GM18951 (cell line): ENCODE data around the gene DUSP16.

ENCODE experiments used
- POLR2A ChIP-seq: IDR thresholded peaks from 4 replicates; pipeline ENCODE4 v1.6.1; 2011; ENCODE audit warnings: mild to moderate bottlenecking; ENCODE audit not compliant: insufficient read length, insufficient read depth; ENCODE audit errors: extremely low read depth
- in situ Hi-C: fragments of 300-500 bp; cut with MboI; formaldehyde crosslinking; loops from one replicate; pipeline ENCODE4 v1.12.0; 2022; ENCODE audit warnings: low sequenced_read_pairs, mixed read lengths, inconsistent platforms; ENCODE audit not compliant: unreplicated experiment

The DUSP16 gene

DNA sequence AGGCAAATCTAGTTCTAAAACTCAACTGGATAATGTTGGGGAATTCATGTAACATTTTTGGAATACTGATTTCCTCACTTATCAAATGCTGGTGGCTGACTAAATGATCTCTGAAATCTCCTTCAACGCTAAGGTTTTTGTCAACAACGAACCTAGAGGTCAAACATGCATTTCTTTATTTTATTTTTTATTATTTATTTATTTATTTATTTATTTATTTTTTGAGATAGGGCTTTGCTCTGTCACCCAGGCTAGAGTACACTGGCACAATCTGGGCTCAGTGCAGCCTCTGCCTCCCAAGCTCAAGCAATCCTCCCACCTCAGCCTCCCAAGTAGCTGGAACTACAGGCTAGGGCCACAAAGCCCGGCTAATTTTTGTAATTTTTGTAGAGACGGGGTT lies 64.5 kb downstream of the DUSP16 start:
- in situ Hi-C loops: loop anchor here (10.0 kb wide), 1 partner anchor 207 kb away; no protein-coding TSS in a partner anchor
- TF ChIP-seq POLR2A: no peak

DNA sequence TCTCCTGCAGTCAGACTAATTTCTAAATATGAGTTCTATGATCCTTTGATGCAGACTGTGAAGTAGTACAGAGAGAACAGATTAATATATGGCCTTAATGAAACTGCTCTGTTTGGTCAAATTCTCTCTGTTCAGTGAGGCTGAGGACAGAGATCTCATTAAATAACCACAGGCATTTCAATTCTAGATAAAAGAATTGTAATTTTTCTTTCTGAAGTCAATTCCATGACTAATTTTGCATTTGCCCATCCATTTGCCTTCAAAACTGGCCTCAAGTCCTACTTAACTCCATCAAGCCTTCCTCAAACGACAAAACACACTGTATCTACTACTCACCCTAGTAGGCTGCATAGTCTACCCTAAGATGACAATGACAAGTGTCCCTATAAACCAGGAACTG lies 67.1 kb downstream of the DUSP16 start:
- no peak for TF ChIP-seq POLR2A
- in situ Hi-C loops: loop anchor here (10.0 kb wide), 1 partner anchor 209 kb away; no protein-coding TSS in a partner anchor

DNA sequence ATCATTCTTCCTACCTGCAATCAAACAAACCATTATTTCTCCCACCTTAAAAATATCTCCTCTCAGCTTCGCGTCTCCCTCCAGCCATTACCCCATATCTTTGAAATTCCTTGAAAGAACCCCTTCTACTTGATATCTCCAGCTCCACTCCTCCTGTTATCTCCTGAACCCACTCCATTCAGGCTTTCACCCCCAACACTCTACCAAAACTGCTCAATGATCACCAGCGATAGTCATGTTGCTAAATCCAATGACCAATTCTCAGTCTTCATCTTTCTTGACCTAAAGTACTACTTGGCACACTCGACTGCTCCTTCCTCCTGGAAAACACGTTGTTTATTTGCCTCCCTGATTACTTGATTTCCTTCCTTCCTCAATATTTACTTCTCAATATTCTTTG lies 70.1 kb downstream of the DUSP16 start:
- in situ Hi-C loops: loop anchor here (10.0 kb wide), 1 partner anchor 212 kb away; no protein-coding TSS in a partner anchor
- TF ChIP-seq POLR2A: no peak

DNA sequence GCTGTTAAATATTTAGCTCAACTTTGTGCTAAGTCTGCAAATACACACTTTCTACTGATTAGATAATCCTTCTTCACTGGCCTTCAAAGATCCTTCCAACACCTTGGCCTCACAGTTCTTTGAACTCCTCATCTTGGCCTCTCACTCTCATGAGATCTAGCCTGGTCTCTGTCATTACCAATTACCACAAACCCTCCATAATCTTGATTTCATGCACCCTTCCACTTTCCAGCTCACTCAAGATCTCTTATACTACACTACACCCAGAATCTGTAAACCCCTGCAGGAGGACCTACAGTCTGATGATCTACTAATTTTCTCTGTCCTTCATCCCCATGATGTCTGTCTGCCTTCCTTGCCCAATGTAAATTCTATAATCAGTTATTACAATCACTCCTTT lies 71.1 kb downstream of the DUSP16 start:
- no peak for TF ChIP-seq POLR2A
- in situ Hi-C loops: loop anchor here (10.0 kb wide), 1 partner anchor 213 kb away; no protein-coding TSS in a partner anchor

DNA sequence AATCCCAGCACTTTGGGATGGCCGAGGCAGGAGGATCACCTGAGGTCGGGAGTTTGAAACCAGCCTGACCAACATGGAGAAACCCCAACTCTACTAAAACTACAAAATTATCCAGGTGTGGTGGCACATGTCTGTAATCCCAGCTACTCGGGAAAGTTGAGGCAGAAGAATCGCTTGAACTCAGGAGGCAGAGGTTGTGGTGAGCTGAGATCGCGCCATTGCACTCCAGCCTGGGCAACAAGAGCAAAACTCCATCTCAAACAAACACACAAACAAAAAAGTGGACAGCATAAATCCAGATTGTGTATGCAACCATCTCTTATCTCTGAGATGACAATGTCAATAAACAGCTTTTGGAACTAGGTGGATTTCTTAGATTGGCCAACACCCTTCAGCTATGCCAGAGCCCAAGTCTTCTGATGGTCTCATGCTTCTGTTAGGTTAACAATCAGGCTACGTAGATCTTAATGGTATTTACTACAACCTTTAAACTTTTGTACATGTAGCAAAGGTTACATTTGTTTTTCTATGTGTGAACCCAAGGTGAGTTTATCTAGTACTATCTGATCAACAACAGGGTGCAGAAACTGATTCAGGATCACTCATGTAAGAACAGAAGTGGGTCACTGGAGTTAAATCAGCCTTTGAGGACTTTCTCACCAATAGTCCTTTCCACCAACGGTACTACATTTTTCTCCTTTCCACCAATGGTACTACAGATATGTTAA lies 73.7 kb downstream of the DUSP16 start:
- in situ Hi-C loops: no loop called here
- TF ChIP-seq POLR2A: no peak

- TF ChIP-seq POLR2A: no peak
- in situ Hi-C loops: no loop called here
Observed at GRCh38 chr12:12488296-12488695, 74.4 kb downstream of the DUSP16 start.

- in situ Hi-C loops: no loop called here
- TF ChIP-seq POLR2A: no peak
Observed at GRCh38 chr12:12487490-12487889, 75.2 kb downstream of the DUSP16 start.

- in situ Hi-C loops: no loop called here
- TF ChIP-seq POLR2A: peak; percentile 15
Observed at GRCh38 chr12:12486661-12487240, 75.9 kb downstream of the DUSP16 start.

GRCh38 chr12:12483438-12483837 lies 79.2 kb downstream of the DUSP16 start:
- in situ Hi-C loops: no loop called here
- no peak for TF ChIP-seq POLR2A

DNA sequence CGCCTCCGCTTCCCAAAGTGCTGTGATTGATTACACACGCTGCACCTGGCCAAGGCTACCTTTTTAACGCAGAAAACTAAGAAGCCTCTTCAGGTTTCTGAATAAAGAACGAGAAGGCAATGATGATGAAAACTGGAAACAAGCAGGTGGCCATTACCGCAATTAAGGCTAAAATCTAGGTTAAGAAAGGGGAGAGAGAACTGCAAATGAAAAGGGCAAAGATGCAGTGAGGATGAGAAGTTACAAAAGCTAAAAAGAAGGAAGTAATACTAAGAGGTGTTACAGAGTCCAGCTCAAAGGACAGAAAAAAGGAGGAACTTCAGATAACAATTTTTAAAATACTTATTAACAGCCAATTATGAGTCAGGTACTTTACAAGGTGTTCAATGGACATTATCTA lies 79.7 kb downstream of the DUSP16 start:
- in situ Hi-C loops: no loop called here
- no peak for TF ChIP-seq POLR2A

- TF ChIP-seq POLR2A: no peak
- in situ Hi-C loops: no loop called here
Observed at GRCh38 chr12:12482150-12482761, 80.4 kb downstream of the DUSP16 start.

GRCh38 chr12:12481631-12482030 lies 81.0 kb downstream of the DUSP16 start:
- in situ Hi-C loops: no loop called here
- no peak for TF ChIP-seq POLR2A

- in situ Hi-C loops: no loop called here
- no peak for TF ChIP-seq POLR2A
Observed at GRCh38 chr12:12480074-12480473, 82.6 kb downstream of the DUSP16 start.

DNA sequence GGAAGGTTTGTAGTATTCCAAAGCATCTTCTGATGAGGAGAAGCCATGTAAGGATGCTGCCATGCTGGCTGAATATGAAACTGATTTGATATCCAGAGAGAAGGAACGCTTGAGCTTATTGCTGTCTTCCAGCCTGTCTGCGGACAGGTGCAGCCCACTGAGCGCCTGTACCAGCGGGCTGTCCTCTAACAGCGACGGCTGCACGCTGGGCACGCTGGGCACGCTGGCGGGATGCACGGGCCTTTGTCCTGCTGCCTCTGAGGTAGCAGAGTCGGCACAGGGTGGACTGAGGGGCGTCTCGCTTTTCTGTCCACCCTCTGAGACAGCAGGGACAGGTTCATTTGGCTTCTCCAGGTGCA lies 85.2 kb downstream of the DUSP16 start:
- in situ Hi-C loops: no loop called here
- TF ChIP-seq POLR2A: no peak
